H9 (cell line): ENCODE measurements around the gene IGF2. TPM values are rescaled to one million over a fixed set of nuclear protein-coding genes. Genes with fewer than 3 reads are reported as not detected.

Experiments
- DNase-seq: peaks from one replicate; pipeline ENCODE4 v3.0.0-alpha.2; 2017
- H2AFZ ChIP-seq: one replicate; pipeline ENCODE4 v1.6.1; 2013; ENCODE audit warnings: mild to moderate bottlenecking, low read length, control low read depth, moderate library complexity
- H2AK5ac ChIP-seq: 2 replicates; pipeline ENCODE4 v1.6.1; 2013; ENCODE audit warnings: low read length, control low read depth, mixed read lengths; ENCODE audit not compliant: insufficient read length
- H2BK120ac ChIP-seq: one replicate; pipeline ENCODE4 v1.6.1; 2013; ENCODE audit warnings: low read depth, mild to moderate bottlenecking, low read length, control low read depth, inconsistent platforms; ENCODE audit not compliant: poor library complexity, severe bottlenecking
- H2BK12ac ChIP-seq: 2 replicates; pipeline ENCODE4 v1.6.1; 2013; ENCODE audit warnings: low read length, control low read depth, mixed read lengths, low read depth; ENCODE audit not compliant: insufficient read length
- H2BK15ac ChIP-seq: 2 replicates; pipeline ENCODE4 v1.6.1; 2013; ENCODE audit warnings: low read depth, low read length, control low read depth
- H2BK20ac ChIP-seq: one replicate; pipeline ENCODE4 v1.6.1; 2013; ENCODE audit warnings: low read depth, mild to moderate bottlenecking, low read length, control low read depth, inconsistent platforms; ENCODE audit not compliant: poor library complexity, severe bottlenecking
- H2BK5ac ChIP-seq: 2 replicates; pipeline ENCODE4 v1.6.1; 2013; ENCODE audit warnings: low read length, control low read depth, mixed read lengths; ENCODE audit not compliant: insufficient read length
- H3K14ac ChIP-seq: 2 replicates; pipeline ENCODE4 v1.6.1; 2013; ENCODE audit warnings: low read length, control low read depth; ENCODE audit not compliant: insufficient read depth
- H3K18ac ChIP-seq: 2 replicates; pipeline ENCODE4 v1.6.1; 2013; ENCODE audit warnings: low read depth, mild to moderate bottlenecking, mixed read lengths, low read length, control low read depth; ENCODE audit not compliant: insufficient read length
- H3K23ac ChIP-seq: 2 replicates; pipeline ENCODE4 v1.6.1; 2013; ENCODE audit warnings: low read length, control low read depth, mixed read lengths, low read depth; ENCODE audit not compliant: insufficient read length
- H3K23me2 ChIP-seq: 2 replicates; pipeline ENCODE4 v1.6.1; 2013; ENCODE audit warnings: low read depth, mild to moderate bottlenecking, mixed read lengths, low read length, control low read depth; ENCODE audit not compliant: insufficient read length, poor library complexity, severe bottlenecking
- H3K27ac ChIP-seq: 2 replicates; pipeline ENCODE4 v1.5.1; 2013; ENCODE audit warnings: low read length, control low read depth, mixed read lengths, low read depth; ENCODE audit not compliant: insufficient read length
- H3K27me3 ChIP-seq: 2 replicates; pipeline ENCODE4 v1.6.1; 2013; ENCODE audit warnings: low read length, control low read depth, inconsistent platforms; ENCODE audit not compliant: insufficient read depth
- H3K4ac ChIP-seq: 2 replicates; pipeline ENCODE4 v1.6.1; 2013; ENCODE audit warnings: low read depth, mild to moderate bottlenecking, control low read depth, inconsistent platforms, low read length, moderate library complexity
- H3K4me1 ChIP-seq: 2 replicates; pipeline ENCODE4 v1.6.1; 2013; ENCODE audit warnings: low read length, control low read depth, inconsistent platforms; ENCODE audit not compliant: insufficient read depth
- H3K4me2 ChIP-seq: 2 replicates; pipeline ENCODE4 v1.6.1; 2013; ENCODE audit warnings: low read length, control low read depth, mixed read lengths; ENCODE audit not compliant: insufficient read length, insufficient read depth
- H3K56ac ChIP-seq: 2 replicates; pipeline ENCODE4 v1.6.1; 2013; ENCODE audit warnings: low read depth, mild to moderate bottlenecking, mixed read lengths, low read length, control low read depth; ENCODE audit not compliant: insufficient read length
- H3K79me1 ChIP-seq: 2 replicates; pipeline ENCODE4 v1.6.1; 2013; ENCODE audit warnings: low read depth, mild to moderate bottlenecking, moderate library complexity, low read length, control low read depth, inconsistent platforms; ENCODE audit not compliant: insufficient read depth, poor library complexity, severe bottlenecking
- H3K79me2 ChIP-seq: 2 replicates; pipeline ENCODE4 v1.6.1; 2013; ENCODE audit warnings: low read length, control low read depth, inconsistent platforms; ENCODE audit not compliant: insufficient read depth
- H3K9ac ChIP-seq: 2 replicates; pipeline ENCODE4 v1.6.1; 2013; ENCODE audit warnings: low read length, control low read depth, mixed read lengths; ENCODE audit not compliant: insufficient read length; ENCODE audit errors: extremely low read depth
- H3K9me3 ChIP-seq: one replicate; pipeline ENCODE4 v1.6.1; 2013; ENCODE audit warnings: low read depth, low read length, inconsistent platforms; ENCODE audit not compliant: control insufficient read depth
- H3T11ph ChIP-seq: one replicate; pipeline ENCODE4 v1.6.1; 2013; ENCODE audit warnings: mild to moderate bottlenecking, low read length, control low read depth, inconsistent platforms
- H4K20me1 ChIP-seq: one replicate; pipeline ENCODE4 v1.6.1; 2013; ENCODE audit not compliant: control insufficient read depth, insufficient read length, insufficient read depth
- H4K5ac ChIP-seq: 2 replicates; pipeline ENCODE4 v1.6.1; 2013; ENCODE audit warnings: low read depth, mild to moderate bottlenecking, mixed read lengths, low read length, control low read depth; ENCODE audit not compliant: insufficient read length
- H4K8ac ChIP-seq: replicated peaks from 2 replicates; pipeline ENCODE4 v1.6.1; 2013; ENCODE audit warnings: low read length, control low read depth, mixed read lengths, low read depth; ENCODE audit not compliant: insufficient read length
- H4K91ac ChIP-seq: 2 replicates; pipeline ENCODE4 v1.6.1; 2013; ENCODE audit warnings: low read depth, mild to moderate bottlenecking, moderate library complexity, mixed read lengths, low read length, control low read depth; ENCODE audit not compliant: insufficient read length
- H3K27ac Mint-ChIP-seq, 3 experiments: 2 replicates in 2 of 3; 3 replicates in 1 of 3; pipeline ENCODE4 v1.8.0; 2020 to 2021; ENCODE audit warnings: mixed read lengths in 3 of 3, mild to moderate bottlenecking in 1 of 3, moderate library complexity in 1 of 3
- H3K27me3 Mint-ChIP-seq: 2 replicates; pipeline ENCODE4 v1.8.0; 2021; ENCODE audit warnings: low read depth, mild to moderate bottlenecking, moderate library complexity, mixed read lengths
- H3K36me3 Mint-ChIP-seq, 3 experiments: 2 replicates in 2 of 3; 3 replicates in 1 of 3; pipeline ENCODE4 v1.8.0; 2020 to 2021; ENCODE audit warnings: low read depth in 3 of 3, mixed read lengths in 3 of 3; ENCODE audit not compliant: insufficient read depth in 1 of 3
- H3K4me1 Mint-ChIP-seq, 2 experiments: 2 replicates each; pipeline ENCODE4 v1.8.0; 2020; ENCODE audit warnings: mixed read lengths in 2 of 2
- H3K4me3 Mint-ChIP-seq, 2 experiments: 2 replicates in 1 of 2; 3 replicates in 1 of 2; pipeline ENCODE4 v1.8.0; 2020 to 2021; ENCODE audit warnings: mild to moderate bottlenecking in 2 of 2, mixed read lengths in 2 of 2, moderate library complexity in 1 of 2
- H3K9me3 Mint-ChIP-seq, 2 experiments: 2 replicates in 1 of 2; 3 replicates in 1 of 2; pipeline ENCODE4 v1.8.0; 2020; ENCODE audit warnings: mild to moderate bottlenecking in 2 of 2, mixed read lengths in 2 of 2, moderate library complexity in 1 of 2
- WGBS: extraction: QIAGEN DNeasy Blood & Tissue Kit; methylation state at CpG from one replicate; pipeline ENCODE4 v1.1.7; 2013; ENCODE audit warnings: missing lambda C conversion rate, low lambda C conversion rate, mixed read lengths; ENCODE audit not compliant: insufficient read length; ENCODE audit errors: extremely low coverage; 5-methylcytosine and 5-hydroxymethylcytosine counted together
- microRNA-seq: library from miRNA; unstranded; fragments of <30 nt; microRNA quantifications from one replicate; pipeline ENCODE4, GENCODE V29; 2020; ENCODE audit warnings: borderline microRNAs expressed
- total RNA-seq: library from RNA; stranded (reverse); gene quantifications from 2 replicates; pipeline ENCODE4 v1.2.1, GENCODE V29; 2021
- TF ChIP-seq, protein P1 (sequence below): fragments of 200-600 bp; sonication (generic); conservative IDR thresholded peaks from 3 replicates; pipeline ENCODE4 v1.8.0; 2021; ENCODE audit warnings: antibody characterized with exemption, mild to moderate bottlenecking

The IGF2 gene
- total RNA-seq, 1 experiment from 2014 or later: 2.8 TPM

DNA sequence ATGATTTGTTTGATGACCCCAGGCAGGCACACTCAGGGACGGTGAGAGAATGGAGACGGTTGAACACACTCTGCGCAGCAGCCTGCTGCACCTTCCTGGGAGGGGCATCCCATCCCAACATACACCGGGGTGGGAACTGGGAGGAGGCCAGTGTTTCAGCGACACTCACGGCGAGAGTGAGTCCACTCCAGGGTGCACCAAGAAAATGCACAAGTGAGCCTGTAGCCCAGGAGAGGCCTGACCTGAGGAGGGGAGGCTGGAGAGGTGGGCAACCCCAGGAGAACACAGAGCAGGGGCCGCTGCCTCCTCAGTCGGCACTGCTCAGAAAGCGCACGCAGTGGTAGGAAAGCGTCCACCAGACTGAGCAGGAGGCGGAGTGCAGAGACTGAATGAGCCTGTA is 54.5 kb downstream of the IGF2 start:
- Histone ChIP-seq H3K14ac (no peak overlapping the region), H3T11ph (no peak overlapping the region), H3K18ac (no peak overlapping the region), H3K4me1 (no peaks in the 10 kb centered on the region), H3K27ac (no peak overlapping the region), H4K5ac (no peak overlapping the region), H3K23ac (no peak overlapping the region), H3K23me2 (no peaks in the 10 kb centered on the region), H2AK5ac (no peak overlapping the region), H3K27me3 (no peaks in the 10 kb centered on the region), H2AFZ (no peak overlapping the region), H3K9me3 (no peaks in the 10 kb centered on the region), H3K79me1 (no peaks in the 10 kb centered on the region), H2BK15ac (no peak overlapping the region), H4K91ac (no peak overlapping the region), H3K4ac (no peak overlapping the region), H3K4me2 (no peak overlapping the region), H3K79me2 (no peaks in the 10 kb centered on the region), H4K8ac (no peak overlapping the region), H4K20me1 (no peaks in the 10 kb centered on the region), H2BK5ac (no peak overlapping the region), H2BK120ac (no peak overlapping the region), H3K9ac (no peak overlapping the region), H3K56ac (no peak overlapping the region), H2BK12ac (no peak overlapping the region), H2BK20ac (no peak overlapping the region)
- no CpG with 5 or more reads among the region's 13 CpGs for WGBS
- Mint-ChIP-seq H3K27me3 (peaks cover 54% of the 10 kb centered on the region), H3K4me3 (no peak overlapping the region), H3K4me1 (peaks cover 9 to 10% of the 10 kb centered on the region in 2 experiments), H3K27ac (peak overlapping the region in 1 of 3 experiments; percentile 66; a peak in 1 of 7 replicates), H3K36me3 (peaks cover 2 to 16% (median 6%) of the 10 kb centered on the region in 3 experiments; a peak in 5 of 7 replicates), H3K9me3 (peaks cover 20% of the 10 kb centered on the region in 2 experiments)
- TF ChIP-seq, protein P1, sequence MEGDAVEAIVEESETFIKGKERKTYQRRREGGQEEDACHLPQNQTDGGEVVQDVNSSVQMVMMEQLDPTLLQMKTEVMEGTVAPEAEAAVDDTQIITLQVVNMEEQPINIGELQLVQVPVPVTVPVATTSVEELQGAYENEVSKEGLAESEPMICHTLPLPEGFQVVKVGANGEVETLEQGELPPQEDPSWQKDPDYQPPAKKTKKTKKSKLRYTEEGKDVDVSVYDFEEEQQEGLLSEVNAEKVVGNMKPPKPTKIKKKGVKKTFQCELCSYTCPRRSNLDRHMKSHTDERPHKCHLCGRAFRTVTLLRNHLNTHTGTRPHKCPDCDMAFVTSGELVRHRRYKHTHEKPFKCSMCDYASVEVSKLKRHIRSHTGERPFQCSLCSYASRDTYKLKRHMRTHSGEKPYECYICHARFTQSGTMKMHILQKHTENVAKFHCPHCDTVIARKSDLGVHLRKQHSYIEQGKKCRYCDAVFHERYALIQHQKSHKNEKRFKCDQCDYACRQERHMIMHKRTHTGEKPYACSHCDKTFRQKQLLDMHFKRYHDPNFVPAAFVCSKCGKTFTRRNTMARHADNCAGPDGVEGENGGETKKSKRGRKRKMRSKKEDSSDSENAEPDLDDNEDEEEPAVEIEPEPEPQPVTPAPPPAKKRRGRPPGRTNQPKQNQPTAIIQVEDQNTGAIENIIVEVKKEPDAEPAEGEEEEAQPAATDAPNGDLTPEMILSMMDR: no peak
- DNase-seq: no peak

Small RNA genes within 50 kb of the gene (microRNA-seq; reads per million reads assigned to microRNA genes)
- not detected for gene MIR4686
- gene MIR483: 4.1 reads per million, percentile 30 among the genes with 10 or more reads in this experiment

Other genes starting within 250 kb of the IGF2 start
- not detected in 2 replicates for gene PRR33, start 247.5 kb downstream of the IGF2 start, total RNA-seq
- gene TNNT3, start 219.7 kb downstream of the IGF2 start, total RNA-seq: not detected in 2 replicates
- gene MRPL23, start 192.1 kb downstream of the IGF2 start, total RNA-seq: 65.3 and 67.3 TPM in 2 replicates
- gene H19, start 141.5 kb downstream of the IGF2 start, total RNA-seq: 10.7 TPM in 2 replicates
- gene INS, start 21.8 kb upstream of the IGF2 start, total RNA-seq: not detected in 2 replicates
- gene TH, start 32.4 kb upstream of the IGF2 start, total RNA-seq: not detected in 2 replicates
- 0.35 TPM in 2 replicates for gene ASCL2, start 131.2 kb upstream of the IGF2 start, total RNA-seq
- not detected in 2 replicates for gene C11orf21, start 162.5 kb upstream of the IGF2 start, total RNA-seq
- gene TSPAN32, start 162.6 kb upstream of the IGF2 start, total RNA-seq: not detected in 2 replicates
- gene CD81, start 237.9 kb upstream of the IGF2 start, total RNA-seq: 246 and 250 TPM in 2 replicates